GM19463 (cell line): ENCODE data around the gene CARF.

Source experiments
- ATAC-seq: cut with Tn5 transposase; IDR thresholded peaks from one replicate; pipeline ENCODE4 v1.9.1; 2021; ENCODE audit warnings: mild to moderate bottlenecking, moderate library complexity; ENCODE audit not compliant: unreplicated experiment

CARF gene

DNA sequence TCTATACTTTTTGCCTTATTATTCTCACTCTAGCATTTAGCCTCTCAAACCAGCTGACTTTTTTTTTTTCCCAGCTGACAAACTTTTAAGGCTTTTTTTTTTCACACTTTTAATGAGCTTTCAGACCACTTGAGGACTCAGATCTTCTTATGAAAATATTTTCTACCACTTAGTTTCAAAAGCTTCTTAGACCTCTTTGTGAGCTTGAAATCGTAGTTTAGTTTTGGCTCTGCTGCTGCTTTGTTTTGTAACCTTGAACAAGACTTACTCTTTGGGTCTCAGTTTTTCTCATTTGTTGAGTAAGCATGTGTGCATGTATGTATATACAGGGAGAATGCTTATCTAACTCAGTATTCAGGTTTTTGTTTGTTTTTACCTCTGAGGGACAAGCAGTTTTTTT lies 106.1 kb downstream of the CARF start:
- ATAC-seq, result no peak

DNA sequence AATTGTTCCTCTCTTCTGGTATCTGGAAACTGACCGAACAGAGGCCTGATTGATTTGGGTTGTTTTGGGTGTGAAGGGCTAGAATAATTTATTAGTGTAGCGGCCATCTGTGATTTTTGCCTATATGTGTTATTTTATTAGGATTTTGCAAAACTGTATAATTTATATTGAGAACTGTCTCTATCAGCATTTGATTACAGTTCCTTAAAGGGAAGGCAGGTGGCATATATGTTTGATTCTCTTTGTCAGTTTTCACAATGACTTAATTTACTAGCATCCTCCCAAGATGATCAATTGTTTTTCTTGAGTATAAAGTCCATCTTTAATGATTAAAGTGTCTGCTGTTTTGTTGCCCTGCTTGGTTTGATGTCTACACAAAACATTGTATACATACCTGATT lies 107.1 kb downstream of the CARF start:
- ATAC-seq, result no peak

DNA sequence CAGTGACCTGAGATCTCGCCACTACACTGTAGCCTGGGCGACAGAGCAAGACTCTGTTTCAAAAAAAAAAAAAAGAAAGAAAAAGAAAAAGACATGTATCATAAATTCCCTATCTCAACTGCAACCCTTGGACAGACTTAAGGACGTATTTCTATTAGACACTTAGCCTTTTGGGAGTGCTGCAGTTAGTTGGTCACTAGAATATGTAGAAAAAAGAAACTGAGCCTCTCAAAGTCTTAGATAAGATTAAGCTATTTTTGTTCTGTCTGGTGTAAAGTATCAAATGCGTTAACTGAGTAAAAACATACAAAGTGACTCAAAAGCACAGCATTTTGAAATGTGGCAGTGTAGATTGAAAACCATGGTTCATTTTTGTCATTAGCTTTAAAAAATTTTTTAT lies 109.9 kb downstream of the CARF start:
- no peak for ATAC-seq

DNA sequence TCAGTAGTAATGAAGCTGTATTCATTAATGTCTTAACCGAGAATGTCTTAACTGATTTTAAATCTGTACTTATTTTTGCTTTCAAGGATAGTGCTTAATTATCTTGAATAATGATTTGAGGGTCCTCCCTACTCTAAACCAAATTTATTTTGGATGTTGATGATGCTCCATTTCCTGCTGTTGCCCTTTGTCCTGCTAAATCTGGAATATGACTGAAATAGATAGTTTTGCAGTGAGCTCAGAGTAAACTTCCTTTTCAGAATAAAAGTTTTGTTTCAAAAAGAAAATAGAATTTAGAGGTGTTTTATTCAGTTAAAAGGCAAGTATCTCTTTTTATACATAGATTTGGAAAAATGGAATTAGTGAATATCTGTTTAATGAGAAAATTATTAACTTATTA lies 110.7 kb downstream of the CARF start:
- no peak for ATAC-seq

DNA sequence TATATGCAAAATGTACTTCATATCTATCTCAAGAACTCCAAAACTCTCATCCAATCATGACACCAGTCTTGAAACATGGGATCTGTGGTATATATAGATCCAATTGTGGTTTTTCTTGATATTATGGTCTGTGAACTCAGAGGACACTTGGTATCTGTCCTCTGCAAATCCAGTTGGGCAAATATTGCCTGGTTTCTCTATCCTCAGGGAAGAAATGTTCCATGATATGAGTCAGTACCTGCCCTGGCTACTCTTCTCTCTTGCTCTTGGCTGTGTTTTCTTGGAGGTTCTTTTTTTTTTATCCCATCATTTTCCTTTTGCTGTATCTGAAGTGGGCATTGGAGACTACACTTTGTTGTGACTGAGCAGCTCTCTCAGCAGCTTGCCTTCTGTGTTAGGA lies 113.5 kb downstream of the CARF start:
- no peak for ATAC-seq

DNA sequence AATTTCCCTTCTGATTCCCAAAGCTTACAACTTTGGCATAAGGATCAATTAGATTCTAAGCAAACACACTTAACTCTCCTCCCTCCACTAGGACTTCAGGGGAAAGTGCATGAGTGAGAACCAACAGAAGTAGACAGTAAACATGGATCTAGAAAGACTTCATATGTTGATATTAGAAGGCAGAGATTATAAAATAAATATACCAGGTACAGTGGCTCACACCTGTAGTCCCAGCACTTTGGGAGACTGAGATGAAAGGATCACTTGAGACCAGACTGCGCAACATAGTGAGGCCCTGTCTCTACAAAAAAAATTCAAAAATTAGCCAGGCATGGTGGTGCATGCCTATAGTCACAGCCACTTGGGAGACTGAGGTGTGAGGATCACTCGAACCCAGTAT lies 118.5 kb downstream of the CARF start:
- ATAC-seq, result no peak

DNA sequence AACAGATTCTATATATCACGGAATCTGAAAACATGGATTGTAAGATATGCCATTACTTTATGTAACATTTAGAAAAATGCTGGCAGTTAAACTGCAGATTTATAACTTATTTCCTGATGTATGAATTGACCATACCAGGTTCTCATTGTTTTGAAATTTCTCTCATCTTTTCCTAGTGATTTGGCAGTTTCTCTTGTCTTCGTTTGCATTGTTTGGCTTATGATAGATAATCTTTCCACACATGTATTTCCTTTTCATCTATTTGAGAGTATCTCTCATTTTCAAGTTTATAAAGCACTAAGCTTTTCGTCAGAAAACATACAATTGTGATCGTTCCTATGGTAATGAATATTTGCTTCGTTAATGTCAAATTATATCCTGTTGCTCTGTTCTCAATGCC lies 118.9 kb downstream of the CARF start:
- ATAC-seq, result no peak

DNA sequence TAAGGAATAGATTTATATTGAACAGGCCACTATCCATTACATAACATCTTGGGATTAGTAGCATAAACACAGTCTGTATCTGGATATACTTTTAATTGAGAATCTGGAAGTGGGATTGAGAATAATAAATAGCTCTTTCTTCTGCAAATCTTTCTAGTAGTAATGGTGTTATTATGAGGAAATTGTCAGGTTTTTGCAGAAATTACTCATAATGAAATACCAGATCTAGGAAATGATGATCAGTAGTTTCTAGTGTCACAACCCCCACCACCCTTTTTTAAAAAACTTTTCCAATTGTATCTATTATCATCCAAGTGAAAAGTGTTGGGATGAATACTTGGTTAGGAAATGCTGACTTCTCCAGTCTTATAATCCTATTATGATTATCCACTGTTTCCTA lies 121.3 kb downstream of the CARF start:
- ATAC-seq, result no peak

DNA sequence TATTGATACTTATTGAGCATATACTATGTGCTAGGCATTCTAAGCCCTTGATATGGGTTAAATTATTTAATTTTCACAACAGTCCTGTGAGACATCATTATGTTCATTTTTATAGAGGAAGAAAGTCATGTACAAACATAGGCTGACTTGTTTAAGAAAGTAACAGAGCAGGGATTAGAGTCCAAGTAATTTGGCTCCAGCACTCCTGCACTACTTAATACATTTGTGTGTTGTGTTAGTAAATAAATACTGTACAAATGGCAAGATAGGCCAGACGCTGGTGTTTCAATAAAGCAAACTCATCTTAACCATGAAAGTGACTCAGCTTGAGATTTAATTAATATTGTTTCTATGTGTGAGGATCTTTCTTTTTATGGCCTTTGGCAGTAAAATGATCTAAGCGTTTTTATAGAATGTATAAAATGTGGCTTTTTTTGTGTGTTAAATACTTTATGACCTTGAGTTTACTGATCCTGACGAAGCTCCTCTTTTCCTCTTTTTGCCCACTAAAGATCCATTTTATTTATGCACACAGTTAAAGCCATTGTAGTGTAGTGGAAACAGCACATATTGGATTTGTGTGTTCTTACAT lies 123.9 kb downstream of the CARF start:
- ATAC-seq, result no peak
